Measurements from ENCODE around the gene PIKFYVE. TPM values are rescaled to one million over a fixed set of nuclear protein-coding genes. Genes with fewer than 3 reads are reported as not detected.

Gene PIKFYVE
- total and polyA plus RNA-seq, 2 donors (not counting 1 experiment from before 2014, with no cell fraction given): 23.8 to 40.1 TPM

DNA sequence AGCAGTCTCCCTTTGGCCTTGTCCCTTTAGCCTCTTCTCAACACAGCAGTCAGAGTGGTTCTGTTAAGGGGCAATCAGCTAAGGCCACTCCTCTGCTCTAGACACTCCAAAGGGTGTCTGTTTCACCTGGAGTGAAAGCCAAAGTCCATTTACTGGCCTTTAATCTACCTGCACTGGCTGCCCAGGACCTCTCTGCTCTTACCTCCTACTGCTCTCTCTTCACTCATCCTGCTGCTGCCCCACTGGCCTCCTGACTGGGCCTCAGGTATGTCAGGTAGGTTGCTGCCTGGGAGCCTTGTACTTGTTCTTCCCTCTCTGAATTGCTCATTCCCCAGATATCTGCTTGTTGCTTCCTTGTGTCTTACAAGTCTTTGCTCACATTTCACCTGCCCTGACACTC is 68.2 kb downstream of the PIKFYVE start:
- Histone ChIP-seq H3K4me3 (replicated peaks in 1 of 4; ENCODE audit: control extremely low read depth in 1 of 4, insufficient read depth in 1 of 4, low read depth in 3 of 4, low read length in 4 of 4) (no peak overlapping the region), H3K9ac (ENCODE audit: insufficient read depth, low read length) (no peak overlapping the region), H3K9me3 (ENCODE audit: control insufficient read depth, insufficient read depth, low read depth, low read length) (no peaks in the 10 kb centered on the region), H3K4me2 (ENCODE audit: extremely low read depth, insufficient read depth, low read length) (no peak overlapping the region), H3K36me3 (ENCODE audit: control insufficient read depth, insufficient read depth, low read length) (peaks cover under 1% of the 10 kb centered on the region), H3K79me2 (ENCODE audit: control insufficient read depth, insufficient read depth, low read length) (no peaks in the 10 kb centered on the region), H4K20me1 (ENCODE audit: control insufficient read depth, extremely low read depth, insufficient read depth, low read length) (no peaks in the 10 kb centered on the region), H3K4me1 (ENCODE audit: control insufficient read depth, extremely low read depth, insufficient read depth, low read length) (no peaks in the 10 kb centered on the region), H2AFZ (ENCODE audit: low read length) (no peak overlapping the region), H3K27me3 (ENCODE audit: control insufficient read depth, insufficient read depth, low read length) (no peaks in the 10 kb centered on the region), H3K27ac (ENCODE audit: insufficient read depth, low read length) (no peak overlapping the region)
- no peak for DNase-seq (ENCODE audit: low read depth in 2 of 2)
- TF ChIP-seq EZH2 (IDR thresholded peaks at IDR 0.05; ENCODE audit: low read length, missing control alignments): no peak
- TF ChIP-seq, protein P1, sequence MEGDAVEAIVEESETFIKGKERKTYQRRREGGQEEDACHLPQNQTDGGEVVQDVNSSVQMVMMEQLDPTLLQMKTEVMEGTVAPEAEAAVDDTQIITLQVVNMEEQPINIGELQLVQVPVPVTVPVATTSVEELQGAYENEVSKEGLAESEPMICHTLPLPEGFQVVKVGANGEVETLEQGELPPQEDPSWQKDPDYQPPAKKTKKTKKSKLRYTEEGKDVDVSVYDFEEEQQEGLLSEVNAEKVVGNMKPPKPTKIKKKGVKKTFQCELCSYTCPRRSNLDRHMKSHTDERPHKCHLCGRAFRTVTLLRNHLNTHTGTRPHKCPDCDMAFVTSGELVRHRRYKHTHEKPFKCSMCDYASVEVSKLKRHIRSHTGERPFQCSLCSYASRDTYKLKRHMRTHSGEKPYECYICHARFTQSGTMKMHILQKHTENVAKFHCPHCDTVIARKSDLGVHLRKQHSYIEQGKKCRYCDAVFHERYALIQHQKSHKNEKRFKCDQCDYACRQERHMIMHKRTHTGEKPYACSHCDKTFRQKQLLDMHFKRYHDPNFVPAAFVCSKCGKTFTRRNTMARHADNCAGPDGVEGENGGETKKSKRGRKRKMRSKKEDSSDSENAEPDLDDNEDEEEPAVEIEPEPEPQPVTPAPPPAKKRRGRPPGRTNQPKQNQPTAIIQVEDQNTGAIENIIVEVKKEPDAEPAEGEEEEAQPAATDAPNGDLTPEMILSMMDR (conservative IDR thresholded peaks at IDR 0.05 in 1 of 2, IDR thresholded peaks at IDR 0.05 in 1 of 2; ENCODE audit: low read depth in 1 of 2, low read length in 2 of 2): no peak

DNA sequence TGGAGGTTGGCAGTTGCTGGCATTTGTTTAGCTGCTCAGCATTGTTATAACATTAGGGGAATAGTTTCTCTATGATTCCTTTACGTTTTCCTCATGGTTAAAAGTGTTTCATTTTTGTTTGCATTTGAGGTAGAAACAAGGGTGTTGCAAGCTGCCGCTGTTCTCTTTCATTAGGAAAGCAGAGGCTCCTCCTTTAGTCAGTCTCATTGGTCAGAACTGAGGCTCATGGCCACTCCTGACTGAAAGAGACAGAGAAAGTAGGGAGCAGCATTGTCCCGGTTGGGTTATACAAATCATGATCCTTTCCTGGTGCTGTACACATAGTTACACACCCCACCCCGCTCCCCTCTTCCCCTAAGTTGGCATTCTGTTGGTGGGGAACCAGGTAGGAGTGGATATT is 80.7 kb downstream of the PIKFYVE start:
- Histone ChIP-seq H4K20me1 (ENCODE audit: control insufficient read depth, extremely low read depth, insufficient read depth, low read length) (no peaks in the 10 kb centered on the region), H3K4me3 (replicated peaks in 1 of 4; ENCODE audit: control extremely low read depth in 1 of 4, insufficient read depth in 1 of 4, low read depth in 3 of 4, low read length in 4 of 4) (no peak overlapping the region), H3K36me3 (ENCODE audit: control insufficient read depth, insufficient read depth, low read length) (peaks cover 1% of the 10 kb centered on the region), H3K27me3 (ENCODE audit: control insufficient read depth, insufficient read depth, low read length) (no peaks in the 10 kb centered on the region), H2AFZ (ENCODE audit: low read length) (no peak overlapping the region), H3K4me2 (ENCODE audit: extremely low read depth, insufficient read depth, low read length) (no peak overlapping the region), H3K9ac (ENCODE audit: insufficient read depth, low read length) (no peak overlapping the region), H3K27ac (ENCODE audit: insufficient read depth, low read length) (no peak overlapping the region), H3K9me3 (ENCODE audit: control insufficient read depth, insufficient read depth, low read depth, low read length) (no peaks in the 10 kb centered on the region), H3K4me1 (ENCODE audit: control insufficient read depth, extremely low read depth, insufficient read depth, low read length) (peaks cover 2% of the 10 kb centered on the region), H3K79me2 (ENCODE audit: control insufficient read depth, insufficient read depth, low read length) (no peaks in the 10 kb centered on the region)
- TF ChIP-seq EZH2 (IDR thresholded peaks at IDR 0.05; ENCODE audit: low read length, missing control alignments): no peak
- TF ChIP-seq, protein P1 (conservative IDR thresholded peaks at IDR 0.05 in 1 of 2, IDR thresholded peaks at IDR 0.05 in 1 of 2; ENCODE audit: low read depth in 1 of 2, low read length in 2 of 2): no peak
- DNase-seq (ENCODE audit: low read depth in 2 of 2): no peak

DNA sequence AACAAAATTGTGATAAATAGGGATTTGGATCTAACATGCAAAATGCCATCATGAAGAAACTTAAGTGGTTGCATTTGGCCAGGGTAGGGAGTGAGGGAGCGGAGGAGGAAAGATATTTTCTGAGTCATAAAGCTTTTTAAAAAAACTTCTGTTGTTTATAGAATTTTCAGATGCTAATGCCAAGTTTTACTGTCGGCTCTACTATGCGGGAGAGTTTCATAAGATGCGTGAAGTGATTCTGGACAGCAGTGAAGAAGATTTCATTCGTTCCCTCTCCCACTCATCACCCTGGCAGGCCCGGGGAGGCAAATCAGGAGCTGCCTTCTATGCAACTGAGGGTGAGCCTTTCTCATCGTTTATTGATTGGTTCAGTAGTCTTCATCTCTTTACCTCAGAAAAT is 84.6 kb downstream of the PIKFYVE start:
- TF ChIP-seq EZH2 (IDR thresholded peaks at IDR 0.05; ENCODE audit: low read length, missing control alignments): no peak
- TF ChIP-seq, protein P1 (conservative IDR thresholded peaks at IDR 0.05 in 1 of 2, IDR thresholded peaks at IDR 0.05 in 1 of 2; ENCODE audit: low read depth in 1 of 2, low read length in 2 of 2): no peak
- H2AFZ ChIP-seq (ENCODE audit: low read length): no peak overlapping the region
- peaks cover 5% of the 10 kb centered on the region for H3K36me3 ChIP-seq (ENCODE audit: control insufficient read depth, insufficient read depth, low read length)
- H4K20me1 ChIP-seq (ENCODE audit: control insufficient read depth, extremely low read depth, insufficient read depth, low read length): no peaks in the 10 kb centered on the region
- no peak overlapping the region for H3K27ac ChIP-seq (ENCODE audit: insufficient read depth, low read length)
- H3K4me3 ChIP-seq (replicated peaks in 1 of 4; ENCODE audit: control extremely low read depth in 1 of 4, insufficient read depth in 1 of 4, low read depth in 3 of 4, low read length in 4 of 4): no peak overlapping the region
- no peaks in the 10 kb centered on the region for H3K27me3 ChIP-seq (ENCODE audit: control insufficient read depth, insufficient read depth, low read length)
- no peaks in the 10 kb centered on the region for H3K9me3 ChIP-seq (ENCODE audit: control insufficient read depth, insufficient read depth, low read depth, low read length)
- H3K4me2 ChIP-seq (ENCODE audit: extremely low read depth, insufficient read depth, low read length): peak overlapping the region; percentile 9
- no peak overlapping the region for H3K9ac ChIP-seq (ENCODE audit: insufficient read depth, low read length)
- peak; percentile 59 to 95 for DNase-seq (ENCODE audit: low read depth in 2 of 2)
- H3K79me2 ChIP-seq (ENCODE audit: control insufficient read depth, insufficient read depth, low read length): no peaks in the 10 kb centered on the region
- peaks cover 2% of the 10 kb centered on the region for H3K4me1 ChIP-seq (ENCODE audit: control insufficient read depth, extremely low read depth, insufficient read depth, low read length)

All from fibroblast of lung (primary cell).